Measurements from ENCODE around the gene EVX2.
A peak's percentile ranks its signal among the peaks of the same experiment; 100 is the strongest.

DNA sequence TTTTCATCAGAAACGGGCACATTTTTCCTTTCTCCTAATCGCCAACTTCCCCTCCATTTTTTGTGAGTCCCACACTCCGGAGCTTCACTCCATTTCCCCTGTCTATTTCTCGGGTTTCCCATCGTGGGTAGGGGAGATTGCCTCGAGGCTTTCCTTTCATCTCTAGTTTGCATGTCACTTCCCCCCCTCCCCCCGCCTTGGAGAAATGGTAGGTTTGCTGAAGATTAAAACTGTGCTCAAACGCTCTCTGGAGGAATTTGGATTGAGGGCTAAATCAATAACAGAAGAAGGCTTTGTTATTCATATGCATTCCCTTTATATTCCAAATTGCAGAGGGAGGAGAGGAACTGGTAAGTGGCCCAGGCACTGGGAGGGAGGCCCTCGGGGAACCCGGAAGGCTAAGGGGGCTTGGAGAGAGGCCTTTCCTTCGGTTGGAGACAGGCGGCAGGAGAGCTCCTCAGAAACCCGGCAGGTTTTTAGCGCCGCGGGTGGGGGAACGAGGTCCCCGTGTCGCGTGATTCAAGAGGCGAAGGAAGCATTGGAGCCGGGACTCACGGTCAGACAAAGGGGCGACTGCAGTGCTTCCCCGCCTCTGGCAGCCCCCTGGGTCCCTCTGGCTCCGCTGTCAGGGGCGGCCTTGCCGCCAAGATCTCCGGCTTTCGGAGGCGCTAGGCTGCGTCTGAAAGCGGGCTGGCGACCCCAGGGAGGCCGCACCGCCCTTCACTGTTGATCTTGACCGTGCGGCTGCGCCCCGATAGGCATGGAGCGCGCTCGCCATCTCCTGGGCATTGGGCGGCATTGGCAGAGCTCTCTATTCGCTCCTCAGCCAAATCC is 13.4 kb upstream of the EVX2 start:
- TF ChIP-seq EZH2 (IDR thresholded peaks at IDR 0.05; ENCODE audit: borderline replicate concordance, low read length) = no peak
- TF ChIP-seq, protein P1, sequence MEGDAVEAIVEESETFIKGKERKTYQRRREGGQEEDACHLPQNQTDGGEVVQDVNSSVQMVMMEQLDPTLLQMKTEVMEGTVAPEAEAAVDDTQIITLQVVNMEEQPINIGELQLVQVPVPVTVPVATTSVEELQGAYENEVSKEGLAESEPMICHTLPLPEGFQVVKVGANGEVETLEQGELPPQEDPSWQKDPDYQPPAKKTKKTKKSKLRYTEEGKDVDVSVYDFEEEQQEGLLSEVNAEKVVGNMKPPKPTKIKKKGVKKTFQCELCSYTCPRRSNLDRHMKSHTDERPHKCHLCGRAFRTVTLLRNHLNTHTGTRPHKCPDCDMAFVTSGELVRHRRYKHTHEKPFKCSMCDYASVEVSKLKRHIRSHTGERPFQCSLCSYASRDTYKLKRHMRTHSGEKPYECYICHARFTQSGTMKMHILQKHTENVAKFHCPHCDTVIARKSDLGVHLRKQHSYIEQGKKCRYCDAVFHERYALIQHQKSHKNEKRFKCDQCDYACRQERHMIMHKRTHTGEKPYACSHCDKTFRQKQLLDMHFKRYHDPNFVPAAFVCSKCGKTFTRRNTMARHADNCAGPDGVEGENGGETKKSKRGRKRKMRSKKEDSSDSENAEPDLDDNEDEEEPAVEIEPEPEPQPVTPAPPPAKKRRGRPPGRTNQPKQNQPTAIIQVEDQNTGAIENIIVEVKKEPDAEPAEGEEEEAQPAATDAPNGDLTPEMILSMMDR (IDR thresholded peaks at IDR 0.05; ENCODE audit: low read length) = peak; percentile 77

Data from OCI-LY1 (cell line).